HCT116 (cell line): ENCODE results near the gene CLEC4M. TPM values are rescaled to one million over a fixed set of nuclear protein-coding genes. Genes with fewer than 3 reads are reported as not detected.

Experiments used
- ATAC-seq: fragments of 200-7000 bp; cut with Tn5 transposase; 2 replicates; pipeline ENCODE4 v1.9.1; 2020; ENCODE audit warnings: mild to moderate bottlenecking, moderate library complexity
- BruUV-seq: library from RNA; stranded (reverse); fragments of 400-500 nt; replicated peaks from 2 replicates; lab custom pipeline; 2021; lab: Mats Ljungman, UMichigan
- CTCF ChIA-PET: fragments of 300-600 bp; sonication (Branson Sonifier 250); formaldehyde crosslinking; loops from one replicate; lab custom pipeline; 2021; ENCODE audit warnings: antibody characterized with exemption; lab: Charles Lee
- POLR2A ChIA-PET: fragments of 300-600, 350-600 bp; sonication (Branson Sonifier 250); formaldehyde crosslinking; loops from one replicate; lab custom pipeline; 2021; ENCODE audit warnings: antibody characterized with exemption; lab: Charles Lee
- RAD21 ChIA-PET, 2 experiments: fragments of 300-600 bp; sonication (Branson Sonifier 250); formaldehyde crosslinking; loops; one replicate each; lab custom pipeline; 2023; ENCODE audit warnings: low total read pairs in 2 of 2; ENCODE audit not compliant: uncharacterized antibody in 2 of 2, unreplicated experiment in 2 of 2, low non-redundant PET in 1 of 2; lab: Charles Lee
- DNase-seq: peaks from one replicate; pipeline ENCODE4 v3.0.0-alpha.2; 2010; ENCODE audit warnings: low read depth, low spot score
- H2AFZ ChIP-seq: fragments of 200-600 bp; shearing (Covaris generic), sonication (generic); 2 replicates; pipeline ENCODE4 v1.6.1; 2017; ENCODE audit warnings: low read depth, mixed run types, mixed read lengths, antibody characterized with exemption, low read length; ENCODE audit not compliant: poor library complexity, severe bottlenecking
- H3K27ac ChIP-seq: 2 replicates; pipeline ENCODE4 v1.5.1; 2012; ENCODE audit warnings: low read depth, low read length
- H3K27me3 ChIP-seq: fragments of 200-600 bp; sonication (generic); 2 replicates; pipeline ENCODE4 v1.6.1; 2016; ENCODE audit warnings: mixed run types, low read length, mixed read lengths; ENCODE audit not compliant: insufficient read depth
- H3K36me3 ChIP-seq, 2 experiments: fragments of 200-500 bp in 1 of 2; fragments of 200-600 bp in 1 of 2; sonication (Bioruptor generic) in 1 of 2; sonication (generic) in 1 of 2; 2 replicates each; pipeline versions ENCODE4 v1.5.1 to v1.6.1; 2014 to 2016; ENCODE audit warnings: low read length in 2 of 2, inconsistent platforms in 1 of 2, mixed read lengths in 1 of 2, mixed run types in 1 of 2; ENCODE audit not compliant: insufficient read depth in 2 of 2, control insufficient read depth in 1 of 2
- H3K4me1 ChIP-seq, 2 experiments: fragments of 200-600 bp in 1 of 2; sonication (generic) in 1 of 2; 2 replicates each; pipeline versions ENCODE4 v1.5.1 to v1.6.1; 2012 to 2017; ENCODE audit warnings: low read length in 2 of 2, inconsistent platforms in 1 of 2, mild to moderate bottlenecking in 1 of 2, mixed read lengths in 1 of 2, mixed run types in 1 of 2, moderate library complexity in 1 of 2; ENCODE audit not compliant: insufficient read depth in 2 of 2, control insufficient read depth in 1 of 2
- H3K4me2 ChIP-seq: fragments of 200-600 bp; sonication (generic); 2 replicates; pipeline ENCODE4 v1.6.1; 2017; ENCODE audit warnings: mixed run types, low read length, mixed read lengths
- H3K4me3 ChIP-seq, 2 experiments: fragments of 200-600 bp in 1 of 2; sonication (generic) in 1 of 2; replicated peaks in 1 of 2; 2 replicates each; pipeline ENCODE4 v1.5.1; 2011 to 2016; ENCODE audit warnings: low read length in 2 of 2, control low read depth in 1 of 2, low read depth in 1 of 2, mild to moderate bottlenecking in 1 of 2, mixed read lengths in 1 of 2, mixed run types in 1 of 2
- H3K79me2 ChIP-seq: fragments of 200-600 bp; sonication (generic); 2 replicates; pipeline ENCODE4 v1.6.1; 2017; ENCODE audit warnings: mild to moderate bottlenecking, mixed run types, low read length, moderate library complexity, mixed read lengths; ENCODE audit not compliant: insufficient read depth
- H3K9ac ChIP-seq: fragments of 200-600 bp; sonication (generic); 2 replicates; pipeline ENCODE4 v1.6.1; 2016; ENCODE audit warnings: low read length, mixed read lengths
- H3K9me2 ChIP-seq: fragments of 200-600 bp; sonication (generic), shearing (Covaris generic); 2 replicates; pipeline ENCODE4 v1.6.1; 2017; ENCODE audit warnings: mixed run types, mild to moderate bottlenecking, moderate library complexity; ENCODE audit not compliant: insufficient read depth
- H3K9me3 ChIP-seq, 2 experiments: fragments of 200-500 bp in 1 of 2; fragments of 200-600 bp in 1 of 2; sonication (Bioruptor generic) in 1 of 2; sonication (generic) in 1 of 2; 2 replicates each; pipeline ENCODE4 v1.6.1; 2014 to 2017; ENCODE audit warnings: low read length in 2 of 2, mixed read lengths in 2 of 2, inconsistent platforms in 1 of 2, low read depth in 1 of 2, mild to moderate bottlenecking in 1 of 2, mixed run types in 1 of 2, moderate library complexity in 1 of 2; ENCODE audit not compliant: control insufficient read depth in 1 of 2, insufficient read depth in 1 of 2
- H4K20me1 ChIP-seq: fragments of 200-600 bp; sonication (generic), shearing (Covaris generic); 2 replicates; pipeline ENCODE4 v1.6.1; 2017; ENCODE audit warnings: mixed run types, mild to moderate bottlenecking, moderate library complexity; ENCODE audit not compliant: insufficient read depth
- CBX3 ChIP-seq: IDR thresholded peaks from 2 replicates; pipeline ENCODE4 v1.6.1; 2012; ENCODE audit warnings: low read depth
- EGR1 ChIP-seq: IDR thresholded peaks from 2 replicates; pipeline ENCODE4 v1.6.1; 2012; ENCODE audit warnings: low read depth
- EZH2 ChIP-seq: fragments of 200-600 bp; sonication (generic); IDR thresholded peaks from 2 replicates; pipeline ENCODE4 v1.6.1; 2017; ENCODE audit warnings: antibody characterized with exemption, mixed run types
- FOSL1 ChIP-seq: IDR thresholded peaks from 2 replicates; pipeline ENCODE4 v1.6.1; 2012; ENCODE audit warnings: low read depth
- JUND ChIP-seq: IDR thresholded peaks from 2 replicates; pipeline ENCODE4 v1.6.1; 2012
- RAD21 ChIP-seq: IDR thresholded peaks from 2 replicates; pipeline ENCODE4 v1.6.1; 2012; ENCODE audit warnings: low read depth, mild to moderate bottlenecking
- REST ChIP-seq: IDR thresholded peaks from 2 replicates; pipeline ENCODE4 v1.6.1; 2012; ENCODE audit warnings: low read depth
- SIN3A ChIP-seq: IDR thresholded peaks from 2 replicates; pipeline ENCODE4 v1.6.1; 2012; ENCODE audit warnings: low read depth
- YY1 ChIP-seq: IDR thresholded peaks from 2 replicates; pipeline ENCODE4 v1.6.1; 2011; ENCODE audit warnings: low read length, low read depth, moderate library complexity, mild to moderate bottlenecking; ENCODE audit not compliant: insufficient replicate concordance; ENCODE audit errors: extremely low read depth
- ZFX ChIP-seq: fragments of 450-650 bp; IDR thresholded peaks from 2 replicates; pipeline ENCODE4 v1.6.1; 2017
- ZNF274 ChIP-seq: fragments of 200-500 bp; sonication (Bioruptor generic); IDR thresholded peaks from 2 replicates; pipeline ENCODE4 v1.6.1; 2014; ENCODE audit warnings: mild to moderate bottlenecking, low read depth, low read length, inconsistent platforms
- intact Hi-C: fragments of 100-400 bp; cut with micrococcal nuclease; formaldehyde crosslinking; loops from 2 replicates; pipeline ENCODE4 v1.10.0; 2022
- total RNA-seq: library from RNA; stranded (reverse); gene quantifications from one replicate; pipeline ENCODE4 v1.2.1, GENCODE V29; 2021; ENCODE audit not compliant: unreplicated experiment

The CLEC4M gene
- total RNA-seq, 1 experiment from 2014 or later = not detected

- H3K4me1 ChIP-seq = peaks cover 6 to 10% of the 10 kb centered on the region in 2 experiments
- no peak overlapping the region for H2AFZ ChIP-seq
- CTCF ChIA-PET = no interaction called here
- no peak for TF ChIP-seq EZH2
- no peak for TF ChIP-seq REST
- no peak for TF ChIP-seq EGR1
- TF ChIP-seq FOSL1 = no peak
- no peak for TF ChIP-seq CBX3
- no peak for TF ChIP-seq RAD21
- TF ChIP-seq ZFX = no peak
- TF ChIP-seq ZNF274 = no peak
- no peak for TF ChIP-seq SIN3A
- TF ChIP-seq YY1 = no peak
- TF ChIP-seq JUND = no peak
- RAD21 ChIA-PET = no interaction called here
- H3K27me3 ChIP-seq = peaks cover 5% of the 10 kb centered on the region; the same call in 1 of the 2 replicates
- no peaks in the 10 kb centered on the region for H3K36me3 ChIP-seq
- no peaks in the 10 kb centered on the region for H3K9me3 ChIP-seq
- POLR2A ChIA-PET = no interaction called here
- H4K20me1 ChIP-seq = no peaks in the 10 kb centered on the region
- H3K4me3 ChIP-seq = no peak overlapping the region
- no peaks in the 10 kb centered on the region for H3K79me2 ChIP-seq
- BruUV-seq = no TSS peak
- no peak overlapping the region for H3K4me2 ChIP-seq
- no peaks in the 10 kb centered on the region for H3K9me2 ChIP-seq
- H3K27ac ChIP-seq = no peak overlapping the region
- ATAC-seq (no peak), DNase-seq (no peak)
- H3K9ac ChIP-seq = no peak overlapping the region
- intact Hi-C loops = no loop called here
These were observed 25.3 kb downstream of the CLEC4M start for GRCh38 chr19:7788178-7788932.
